BE2C (cell line): ENCODE data around the gene ZNF750. TPM values are rescaled to one million over a fixed set of nuclear protein-coding genes. Genes with fewer than 3 reads are reported as not detected.

Source experiments
- DNase-seq: peaks from one replicate; pipeline ENCODE4 v3.0.0-alpha.2; 2020
- H3K27me3 ChIP-seq: fragments of 250-450 bp; sonication (Bioruptor Pico); 2 replicates; pipeline ENCODE4 v1.5.1; 2020; ENCODE audit warnings: mild to moderate bottlenecking
- H3K36me3 ChIP-seq: fragments of 250-450 bp; sonication (Bioruptor Pico); 2 replicates; pipeline ENCODE4 v1.5.1; 2020; ENCODE audit warnings: mild to moderate bottlenecking
- H3K4me1 ChIP-seq: fragments of 250-450 bp; sonication (Bioruptor Pico); 2 replicates; pipeline ENCODE4 v1.5.1; 2020
- H3K4me3 ChIP-seq: 2 replicates; pipeline ENCODE4 v1.5.1; 2011; ENCODE audit warnings: low read depth, low read length
- H3K9me3 ChIP-seq: fragments of 250-450 bp; sonication (Bioruptor Pico); 2 replicates; pipeline ENCODE4 v1.5.1; 2020
- CTCF ChIP-seq: IDR thresholded peaks from 2 replicates; pipeline ENCODE4 v1.5.1; 2012; ENCODE audit warnings: mild to moderate bottlenecking, low read depth, low read length
- polyA plus RNA-seq: library from polyadenylated mRNA; unstranded; fragments of >200 nt; gene quantifications from one replicate; pipeline ENCODE4 v1.2.1, GENCODE V29; 2012; ENCODE audit warnings: low read depth, missing spikeins; ENCODE audit not compliant: insufficient read length, insufficient read depth

The ZNF750 gene
- polyA plus RNA-seq, result 0.54 TPM

DNA sequence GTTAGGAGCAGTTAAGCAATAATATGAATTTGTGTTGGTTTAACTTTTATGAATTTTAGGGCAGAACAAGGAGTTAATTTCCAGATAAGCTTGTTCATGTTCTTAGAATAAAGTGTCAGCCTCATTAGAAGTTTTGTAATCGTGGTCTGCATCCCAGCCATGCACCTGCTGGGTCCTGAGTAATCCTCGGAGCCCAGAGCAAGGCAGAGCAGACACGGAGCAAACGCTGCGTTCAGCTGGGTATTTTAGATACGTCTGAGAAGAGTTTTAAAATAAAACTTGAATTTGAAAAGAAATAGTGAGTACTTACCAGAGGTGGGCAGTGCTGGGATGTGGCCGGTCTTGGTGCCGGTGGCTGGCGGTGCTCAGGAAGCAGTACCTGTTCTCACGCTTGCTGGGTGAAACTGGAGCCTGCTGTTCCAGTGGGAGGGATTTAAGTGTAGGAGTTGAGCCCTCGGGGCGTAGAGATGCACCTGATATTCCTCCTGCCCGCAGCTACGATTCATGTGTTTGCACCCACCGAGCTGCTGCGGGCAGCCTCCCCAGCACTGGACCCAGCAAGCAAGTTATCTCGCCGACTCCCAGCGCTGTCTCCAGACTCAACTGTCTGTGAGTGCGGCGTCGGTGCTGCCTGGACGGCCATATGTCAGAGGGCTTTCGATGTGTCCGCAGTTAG, at the start of gene ZNF750:
TSS of gene ZNF750 (minus strand) at position 406 of the 676 bp plus-strand sequence. CDS start 7,568 bp downstream, outside the sequence.
- H3K27me3 ChIP-seq, result no peaks in the 10 kb centered on the region
- no peaks in the 10 kb centered on the region for H3K36me3 ChIP-seq
- no peak within 1 kb of the TSS for H3K4me3 ChIP-seq
- no peak for TF ChIP-seq CTCF
- DNase-seq, result no peak
- no peaks in the 10 kb centered on the region for H3K9me3 ChIP-seq
- H3K4me1 ChIP-seq, result no peaks in the 10 kb centered on the region; the same call in 1 of the 2 replicates

GRCh38 chr17:82888583-82889495, 49.0 kb upstream of the ZNF750 start:
- no peak overlapping the region for H3K4me3 ChIP-seq
- no peak for TF ChIP-seq CTCF
- peaks cover 12% of the 10 kb centered on the region for H3K36me3 ChIP-seq
- H3K4me1 ChIP-seq, result peaks cover 23% of the 10 kb centered on the region
- H3K9me3 ChIP-seq, result no peaks in the 10 kb centered on the region; the same call in 1 of the 2 replicates
- H3K27me3 ChIP-seq, result no peaks in the 10 kb centered on the region
- peak; percentile 73 for DNase-seq

DNA sequence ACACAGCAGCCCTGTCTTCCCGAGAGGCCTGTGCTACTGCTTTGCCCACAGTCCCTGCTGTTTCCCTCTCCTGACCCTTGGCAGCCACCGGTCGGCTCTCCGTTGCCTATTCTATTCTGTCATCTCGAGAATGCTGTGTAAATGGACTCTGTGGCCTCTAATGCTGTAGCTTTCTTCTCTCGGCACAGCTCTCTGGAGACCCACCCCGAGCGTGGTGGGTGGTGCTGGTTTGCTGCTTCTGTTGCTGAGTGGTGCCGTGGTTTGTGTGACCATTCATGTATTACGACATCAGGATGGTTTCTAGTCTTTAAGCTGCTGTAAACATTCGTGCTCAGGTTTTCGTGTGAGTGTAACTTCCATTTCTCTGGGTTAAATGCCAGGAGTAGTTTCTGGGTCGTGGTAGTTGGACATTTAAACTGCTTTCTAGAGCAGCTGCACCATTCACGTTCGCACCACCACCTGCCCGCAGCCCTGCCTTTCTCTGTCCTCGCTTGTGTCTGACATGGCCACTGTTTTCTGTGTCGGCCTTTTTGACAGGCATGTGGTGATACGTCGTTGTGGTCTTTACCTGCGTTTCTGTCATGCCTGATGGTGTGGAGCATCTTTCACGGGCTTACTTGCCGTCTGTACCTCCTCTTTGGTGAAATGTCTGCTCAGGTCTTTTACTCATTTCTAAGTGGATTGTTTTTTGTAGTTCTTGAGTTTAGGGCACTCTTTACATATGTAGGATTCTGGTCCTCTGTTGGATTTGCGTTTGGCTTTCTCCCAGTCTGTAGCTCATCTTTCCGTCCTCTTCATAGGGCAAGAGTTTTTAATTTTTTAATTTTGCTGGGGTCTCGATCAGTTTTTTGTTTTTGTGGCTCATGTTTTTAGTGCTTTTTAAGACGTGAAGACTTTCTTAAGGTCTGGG, 47.7 kb upstream of the ZNF750 start:
- TF ChIP-seq CTCF, result no peak
- DNase-seq, result no peak
- peaks cover 26% of the 10 kb centered on the region for H3K4me1 ChIP-seq
- H3K36me3 ChIP-seq, result peaks cover 12% of the 10 kb centered on the region
- H3K4me3 ChIP-seq, result no peak overlapping the region
- no peaks in the 10 kb centered on the region for H3K27me3 ChIP-seq
- H3K9me3 ChIP-seq, result no peaks in the 10 kb centered on the region; the same call in 1 of the 2 replicates

- peaks cover 34% of the 10 kb centered on the region for H3K4me1 ChIP-seq
- no peaks in the 10 kb centered on the region for H3K27me3 ChIP-seq
- no peak overlapping the region for H3K4me3 ChIP-seq
- H3K36me3 ChIP-seq, result 0 out of 2 replicates have a peak, but pooled peaks cover 8% of the 10 kb centered on the region
- DNase-seq, result no peak
- H3K9me3 ChIP-seq, result no peaks in the 10 kb centered on the region; the same call in 1 of the 2 replicates
- no peak for TF ChIP-seq CTCF
Observed at GRCh38 chr17:82884970-82885353, 45.1 kb upstream of the ZNF750 start.

GRCh38 chr17:82884341-82884969, 44.6 kb upstream of the ZNF750 start:
- no peak for TF ChIP-seq CTCF
- no peaks in the 10 kb centered on the region for H3K27me3 ChIP-seq
- H3K36me3 ChIP-seq, result 0 out of 2 replicates have a peak, but pooled peaks cover 8% of the 10 kb centered on the region
- peaks cover 34% of the 10 kb centered on the region for H3K4me1 ChIP-seq
- DNase-seq, result no peak
- H3K4me3 ChIP-seq, result no peak overlapping the region
- H3K9me3 ChIP-seq, result no peaks in the 10 kb centered on the region; the same call in 1 of the 2 replicates
